A172 (cell line): ENCODE data around the gene ZNF235. TPM values are rescaled to one million over a fixed set of nuclear protein-coding genes. Genes with fewer than 3 reads are reported as not detected.
"Not testable (repeated sequence)": the region's sequence is repeated elsewhere in the genome, so short reads cannot be mapped to it uniquely, and the experiment has no call there.

ENCODE experiments used
- DNase-seq: peaks from one replicate; pipeline ENCODE4 v3.0.0-alpha.2; 2015; ENCODE audit warnings: low spot score
- total RNA-seq: library from RNA; depleted of rRNA; stranded (reverse); fragments of >200 nt; shearing (Covaris generic); gene quantifications from 2 replicates; pipeline ENCODE4 v1.2.3, GENCODE V29; 2014; rRNA removed

ZNF235 gene
- total RNA-seq: 3.3 and 4.2 TPM in 2 replicates

- peak; percentile 96 for DNase-seq
Measured at GRCh38 chr19:44304659-44305193, at the start of gene ZNF235. Gene ZNF235 (minus strand): TSS chr19:44305025. CDS start chr19:44303404, 1,621 bp downstream.

- no peak for DNase-seq
Measured at GRCh38 chr19:44346556-44346955, 41.7 kb upstream of the ZNF235 start.

GRCh38 chr19:44345959-44346358 is 41.1 kb upstream of the ZNF235 start:
- no peak for DNase-seq

GRCh38 chr19:44344255-44344654 is 39.4 kb upstream of the ZNF235 start:
- DNase-seq: no peak

- DNase-seq: no peak
Measured at GRCh38 chr19:44341794-44342193, 37.0 kb upstream of the ZNF235 start.

- DNase-seq: not testable (repeated sequence)
Measured at GRCh38 chr19:44334639-44335038, 29.8 kb upstream of the ZNF235 start.

- no peak for DNase-seq
Measured at GRCh38 chr19:44332145-44332544, 27.3 kb upstream of the ZNF235 start.

- no peak for DNase-seq
Measured at GRCh38 chr19:44315883-44316282, 11.1 kb upstream of the ZNF235 start.

- no peak for DNase-seq
Measured at GRCh38 chr19:44313231-44313630, 8.4 kb upstream of the ZNF235 start.

GRCh38 chr19:44308011-44308410 is 3.2 kb upstream of the ZNF235 start:
- DNase-seq: no peak

GRCh38 chr19:44306283-44306682 is 1.5 kb upstream of the ZNF235 start:
- no peak for DNase-seq

GRCh38 chr19:44305457-44305856 is 632 bp upstream of the ZNF235 start:
- no peak for DNase-seq

GRCh38 chr19:44303976-44304568 is 753 bp downstream of the ZNF235 start:
- peak; percentile 25 for DNase-seq

GRCh38 chr19:44303320-44303719 is 1.5 kb downstream of the ZNF235 start:
- DNase-seq: peak; percentile 6

- DNase-seq: no peak
Measured at GRCh38 chr19:44284968-44285367, 19.9 kb downstream of the ZNF235 start.

GRCh38 chr19:44282846-44283245 is 22.0 kb downstream of the ZNF235 start:
- DNase-seq: peak; percentile 37

GRCh38 chr19:44280916-44281315 is 23.9 kb downstream of the ZNF235 start:
- DNase-seq: no peak

GRCh38 chr19:44278181-44278690 is 26.6 kb downstream of the ZNF235 start:
- DNase-seq: no peak

GRCh38 chr19:44277331-44277730 is 27.5 kb downstream of the ZNF235 start:
- no peak for DNase-seq

- no peak for DNase-seq
Measured at GRCh38 chr19:44260695-44261446, 44.0 kb downstream of the ZNF235 start.

GRCh38 chr19:44260343-44260681 is 44.5 kb downstream of the ZNF235 start:
- no peak for DNase-seq

GRCh38 chr19:44258835-44259413 is 45.9 kb downstream of the ZNF235 start:
- DNase-seq: no peak

- DNase-seq: no peak
Measured at GRCh38 chr19:44258136-44258535, 46.7 kb downstream of the ZNF235 start.
